Mucosa of descending colon (tissue), 3 donors: ENCODE data around the gene FRMD8. TPM values are rescaled to one million over a fixed set of nuclear protein-coding genes. Genes with fewer than 3 reads are reported as not detected.
"Not testable (repeated sequence)": the region's sequence is repeated elsewhere in the genome, so short reads cannot be mapped to it uniquely, and the experiment has no call there.

ENCODE experiments used
- ATAC-seq: fragments of 200-7000 bp; cut with Tn5 transposase; one replicate; pipeline ENCODE4 v1.9.1; 2020; ENCODE audit warnings: mild to moderate bottlenecking, moderate library complexity
- DNase-seq, 3 donors: peaks; one replicate each; pipeline ENCODE4 v3.0.0-alpha.2; 2020
- H3K36me3 ChIP-seq: fragments of 200-600 bp; one replicate; pipeline ENCODE4 v1.8.0; 2021; ENCODE audit warnings: low read depth, mild to moderate bottlenecking
- H3K4me1 ChIP-seq: fragments of 200-600 bp; one replicate; pipeline ENCODE4 v1.8.0; 2021; ENCODE audit warnings: low read depth, mild to moderate bottlenecking
- H3K4me3 ChIP-seq: fragments of 200-600 bp; one replicate; pipeline ENCODE4 v1.8.0; 2021; ENCODE audit warnings: mild to moderate bottlenecking
- H3K9me3 ChIP-seq: fragments of 200-600 bp; one replicate; pipeline ENCODE4 v1.8.0; 2021; ENCODE audit warnings: mild to moderate bottlenecking
- CTCF ChIP-seq: fragments of 200-600 bp; IDR thresholded peaks from one replicate; pipeline ENCODE4 v1.8.0; 2022; ENCODE audit warnings: antibody characterized with exemption, mild to moderate bottlenecking
- intact Hi-C, 2 donors: fragments of 100-400 bp; cut with DNase I in 1 of 2; cut with micrococcal nuclease in 1 of 2; formaldehyde crosslinking; loops; one replicate each; pipeline versions ENCODE4 v1.11.0 to v1.11.1; 2022; cut with DNase I, micrococcal nuclease
- total RNA-seq, 3 donors: library from RNA; stranded (reverse); fragmentation: NEBNext Ultra II Directional in 2 of 3; extraction: Animal tissue kit (Norgen Biotek cat#: 25700) in 2 of 3; gene quantifications; one replicate each; pipeline versions ENCODE4 v1.2.1 to v1.2.4, GENCODE V29; 2021 to 2023
- donor health status: DM: no; HTN: no; CAD: no; lungs with moderate emphysema.
- donor health status: DM: no; HTN: no; CAD: no.
- donor health status: DM: no; HTN: yes; CAD: no.

FRMD8 gene
- total RNA-seq, 3 donors from 2014 or later, result 27.1 to 44.1 (median 42.3) TPM

- DNase-seq, result no peak
Measured at GRCh38 chr11:65446446-65447277, 60.2 kb downstream of the FRMD8 start.

GRCh38 chr11:65448074-65448417 lies 61.6 kb downstream of the FRMD8 start:
- TF ChIP-seq CTCF, result no peak
- H3K36me3 ChIP-seq, result no peaks in the 10 kb centered on the region
- no peaks in the 10 kb centered on the region for H3K9me3 ChIP-seq
- H3K4me3 ChIP-seq, result no peak overlapping the region
- DNase-seq (no peak), ATAC-seq (no peak)
- no peaks in the 10 kb centered on the region for H3K4me1 ChIP-seq
- intact Hi-C loops, result no loop called here

More at GRCh38 chr11:65446446-65447277, 60.2 kb downstream of the FRMD8 start:
- intact Hi-C loops, result no loop called here
- no peaks in the 10 kb centered on the region for H3K4me1 ChIP-seq
- TF ChIP-seq CTCF, result no peak
- no peaks in the 10 kb centered on the region for H3K36me3 ChIP-seq
- no peaks in the 10 kb centered on the region for H3K9me3 ChIP-seq
- ATAC-seq, result peak; percentile 3
- H3K4me3 ChIP-seq, result no peak overlapping the region

GRCh38 chr11:65448418-65449105 lies 62.1 kb downstream of the FRMD8 start:
- Histone ChIP-seq H3K4me3 (no peak overlapping the region), H3K9me3 (no peaks in the 10 kb centered on the region), H3K4me1 (no peaks in the 10 kb centered on the region), H3K36me3 (no peaks in the 10 kb centered on the region)
- no peak for TF ChIP-seq CTCF
- DNase-seq (peak in 2 of 3 donors; percentile 32 to 57), ATAC-seq (peak; percentile 23)
- intact Hi-C loops, result no loop called here

- DNase-seq, result peak in 1 of 3 donors; percentile 31
- H3K4me3 ChIP-seq, H3K4me1 ChIP-seq, H3K36me3 ChIP-seq, ATAC-seq, H3K9me3 ChIP-seq, intact Hi-C loops: not testable (repeated sequence)
Measured at GRCh38 chr11:65451301-65451700, 64.9 kb downstream of the FRMD8 start.

GRCh38 chr11:65452259-65452658 lies 65.8 kb downstream of the FRMD8 start:
- DNase-seq, intact Hi-C loops, H3K4me3 ChIP-seq, ATAC-seq, H3K9me3 ChIP-seq, H3K4me1 ChIP-seq, H3K36me3 ChIP-seq: not testable (repeated sequence)

- TF ChIP-seq CTCF, result no peak
- Histone ChIP-seq H3K9me3 (no peaks in the 10 kb centered on the region), H3K4me3 (no peak overlapping the region), H3K36me3 (no peaks in the 10 kb centered on the region), H3K4me1 (peaks cover 4% of the 10 kb centered on the region)
- DNase-seq (peak in 1 of 3 donors; percentile 30), ATAC-seq (no peak)
- intact Hi-C loops, result no loop called here
Measured at GRCh38 chr11:65452806-65453490, 66.5 kb downstream of the FRMD8 start.
